Breast epithelium (tissue), 4 donors: ENCODE results near the gene PRR33. TPM values are rescaled to one million over a fixed set of nuclear protein-coding genes. Genes with fewer than 3 reads are reported as not detected.

ENCODE experiments used
- DNase-seq, 2 donors: peaks; one replicate each; pipeline ENCODE4 v3.0.0-alpha.2; 2019; ENCODE audit warnings: low spot score in 2 of 2
- H3K27ac ChIP-seq, 2 donors: fragments of 200-600 bp; sonication (generic) in 1 of 2; one replicate each; pipeline ENCODE4 v1.5.1; 2016 to 2019; ENCODE audit warnings: mild to moderate bottlenecking in 1 of 2
- H3K27me3 ChIP-seq, 2 donors: fragments of 200-600 bp; sonication (generic) in 1 of 2; one replicate each; pipeline versions ENCODE4 v1.5.1 to v1.6.0; 2017 to 2019; ENCODE audit warnings: control low read depth in 1 of 2, mild to moderate bottlenecking in 1 of 2
- H3K36me3 ChIP-seq: fragments of 200-600 bp; one replicate; pipeline ENCODE4 v1.5.1; 2019
- H3K4me1 ChIP-seq, 2 donors: fragments of 200-600 bp; sonication (generic); one replicate each; pipeline ENCODE4 v1.5.1; 2016 to 2019; ENCODE audit warnings: control low read depth in 1 of 2
- H3K4me3 ChIP-seq, 3 donors: fragments of 200-600 bp; sonication (generic); 1 replicate in 2 of 3; 2 replicates in 1 of 3; pipeline ENCODE4 v1.5.1; 2016 to 2019; ENCODE audit warnings: mild to moderate bottlenecking in 3 of 3, moderate library complexity in 2 of 3
- H3K9me3 ChIP-seq, 2 donors: fragments of 200-600 bp; sonication (generic) in 1 of 2; one replicate each; pipeline ENCODE4 v1.5.1; 2016 to 2019; ENCODE audit warnings: control low read depth in 1 of 2
- CTCF ChIP-seq, 3 donors: fragments of 450-650 bp; IDR thresholded peaks; one replicate each; pipeline ENCODE4 v1.5.1; 2016 to 2017; ENCODE audit warnings: antibody characterized with exemption in 3 of 3, mild to moderate bottlenecking in 3 of 3, moderate library complexity in 3 of 3
- POLR2A ChIP-seq: fragments of 450-650 bp; IDR thresholded peaks from one replicate; pipeline ENCODE4 v1.6.1; 2016; ENCODE audit warnings: antibody characterized with exemption, mild to moderate bottlenecking, moderate library complexity
- POLR2AphosphoS5 ChIP-seq, 3 donors: sonication (generic); formaldehyde crosslinking; IDR thresholded peaks; one replicate each; pipeline ENCODE4 v1.6.1; 2017; ENCODE audit warnings: antibody characterized with exemption in 3 of 3
- intact Hi-C: fragments of 100-400 bp; cut with DNase I; formaldehyde crosslinking; loops from one replicate; pipeline ENCODE4 v1.15.1; 2023; ENCODE audit warnings: low total_unique reads
- total RNA-seq, 3 donors: library from RNA; depleted of rRNA; stranded (reverse); fragments of >200 nt; gene quantifications; one replicate each; pipeline ENCODE4 v1.1.0, GENCODE V29; 2016

The PRR33 gene
- total RNA-seq, 3 donors from 2014 or later, result not detected

- Histone ChIP-seq H3K4me1 (no peaks in the 10 kb centered on the region), H3K4me3 (no peak overlapping the region), H3K27ac (no peak overlapping the region), H3K27me3 (no peaks in the 10 kb centered on the region), H3K9me3 (no peaks in the 10 kb centered on the region), H3K36me3 (no peaks in the 10 kb centered on the region)
- intact Hi-C loops, result no loop called here
- no peak for DNase-seq
- no peak for TF ChIP-seq POLR2A
- no peak for TF ChIP-seq POLR2AphosphoS5 (IDR thresholded peaks at IDR 0.05)
- no peak for TF ChIP-seq CTCF (IDR thresholded peaks at IDR 0.05)
These were observed 42.0 kb upstream of the PRR33 start for GRCh38 chr11:1933416-1934334.

GRCh38 chr11:1932681-1933080, 41.0 kb upstream of the PRR33 start:
- Histone ChIP-seq H3K27me3 (no peaks in the 10 kb centered on the region), H3K4me1 (no peaks in the 10 kb centered on the region), H3K27ac (peak overlapping the region in 1 of 2 donors; percentile 74), H3K4me3 (no peak overlapping the region), H3K36me3 (no peaks in the 10 kb centered on the region), H3K9me3 (no peaks in the 10 kb centered on the region)
- TF ChIP-seq CTCF (IDR thresholded peaks at IDR 0.05) (no peak), POLR2AphosphoS5 (IDR thresholded peaks at IDR 0.05) (no peak), POLR2A (no peak)
- intact Hi-C loops, result no loop called here
- no peak for DNase-seq

- no peaks in the 10 kb centered on the region for H3K27me3 ChIP-seq
- H3K27ac ChIP-seq, result peak overlapping the region in 1 of 2 donors; percentile 74
- H3K36me3 ChIP-seq, result no peaks in the 10 kb centered on the region
- no peaks in the 10 kb centered on the region for H3K4me1 ChIP-seq
- DNase-seq, result no peak
- TF ChIP-seq POLR2AphosphoS5 (IDR thresholded peaks at IDR 0.05), result no peak
- no peak for TF ChIP-seq CTCF (IDR thresholded peaks at IDR 0.05)
- no peak for TF ChIP-seq POLR2A
- H3K4me3 ChIP-seq, result no peak overlapping the region
- no peaks in the 10 kb centered on the region for H3K9me3 ChIP-seq
- intact Hi-C loops, result no loop called here
These were observed 40.4 kb upstream of the PRR33 start for GRCh38 chr11:1932105-1932480.

GRCh38 chr11:1931341-1932104, 39.8 kb upstream of the PRR33 start:
- intact Hi-C loops, result no loop called here
- peak overlapping the region in 1 of 2 donors; percentile 78 for H3K27ac ChIP-seq
- H3K27me3 ChIP-seq, result no peaks in the 10 kb centered on the region
- no peaks in the 10 kb centered on the region for H3K9me3 ChIP-seq
- no peaks in the 10 kb centered on the region for H3K36me3 ChIP-seq
- no peaks in the 10 kb centered on the region for H3K4me1 ChIP-seq
- DNase-seq, result no peak
- H3K4me3 ChIP-seq, result no peak overlapping the region
- peak in 1 of 3 donors; percentile 15 for TF ChIP-seq POLR2AphosphoS5 (IDR thresholded peaks at IDR 0.05)
- no peak for TF ChIP-seq POLR2A

GRCh38 chr11:1930462-1930830, 38.8 kb upstream of the PRR33 start:
- Histone ChIP-seq H3K4me3 (no peak overlapping the region), H3K36me3 (no peaks in the 10 kb centered on the region), H3K9me3 (no peaks in the 10 kb centered on the region), H3K4me1 (no peaks in the 10 kb centered on the region), H3K27me3 (no peaks in the 10 kb centered on the region), H3K27ac (peak overlapping the region in 1 of 2 donors; percentile 38)
- intact Hi-C loops, result no loop called here
- no peak for DNase-seq
- TF ChIP-seq CTCF (IDR thresholded peaks at IDR 0.05) (no peak), POLR2AphosphoS5 (IDR thresholded peaks at IDR 0.05) (no peak), POLR2A (no peak)
